GM12864 (cell line): ENCODE data around the gene SYNJ2.

ENCODE experiments used
- DNase-seq: peaks from one replicate; pipeline ENCODE4 v3.0.0-alpha.2; 2011; ENCODE audit warnings: low read depth
- H3K4me3 ChIP-seq: 2 replicates; pipeline ENCODE4 v1.5.1; 2011; ENCODE audit warnings: mild to moderate bottlenecking, low read depth, low read length, control low read depth
- CTCF ChIP-seq: IDR thresholded peaks from 2 replicates; pipeline ENCODE4 v1.5.1; 2011; ENCODE audit warnings: low read depth, mild to moderate bottlenecking, moderate library complexity, low read length, control low read depth, inconsistent platforms; ENCODE audit errors: missing control alignments

Gene SYNJ2

GRCh38 chr6:158110986-158111385, 129.3 kb downstream of the SYNJ2 start:
- H3K4me3 ChIP-seq: no peak overlapping the region
- no peak for TF ChIP-seq CTCF
- no peak for DNase-seq

GRCh38 chr6:158111987-158112386, 130.3 kb downstream of the SYNJ2 start:
- H3K4me3 ChIP-seq: no peak overlapping the region
- no peak for DNase-seq
- no peak for TF ChIP-seq CTCF

- no peak for TF ChIP-seq CTCF
These were observed 132.1 kb downstream of the SYNJ2 start for GRCh38 chr6:158113802-158114201.

GRCh38 chr6:158115102-158115501, 133.4 kb downstream of the SYNJ2 start:
- TF ChIP-seq CTCF: no peak
- no peak for DNase-seq
- H3K4me3 ChIP-seq: no peak overlapping the region

More at GRCh38 chr6:158113802-158114201, 132.1 kb downstream of the SYNJ2 start:
- no peak overlapping the region for H3K4me3 ChIP-seq
- no peak for DNase-seq

- no peak for DNase-seq
- TF ChIP-seq CTCF: no peak
- H3K4me3 ChIP-seq: no peak overlapping the region
These were observed 133.8 kb downstream of the SYNJ2 start for GRCh38 chr6:158115508-158115907.

- no peak for TF ChIP-seq CTCF
- no peak for DNase-seq
- no peak overlapping the region for H3K4me3 ChIP-seq
These were observed 137.2 kb downstream of the SYNJ2 start for GRCh38 chr6:158118886-158119285.

GRCh38 chr6:158121335-158121734, 139.7 kb downstream of the SYNJ2 start:
- no peak for DNase-seq
- no peak for TF ChIP-seq CTCF
- H3K4me3 ChIP-seq: no peak overlapping the region
